GM19043 (cell line): Measurements from ENCODE around the gene C1orf174.

Experiments
- ATAC-seq: cut with Tn5 transposase; IDR thresholded peaks from one replicate; pipeline ENCODE4 v1.9.1; 2021; ENCODE audit warnings: low read depth; ENCODE audit not compliant: unreplicated experiment

Gene C1orf174

GRCh38 chr1:3879099-3879498 is 21.0 kb downstream of the C1orf174 start:
- ATAC-seq = no peak

DNA sequence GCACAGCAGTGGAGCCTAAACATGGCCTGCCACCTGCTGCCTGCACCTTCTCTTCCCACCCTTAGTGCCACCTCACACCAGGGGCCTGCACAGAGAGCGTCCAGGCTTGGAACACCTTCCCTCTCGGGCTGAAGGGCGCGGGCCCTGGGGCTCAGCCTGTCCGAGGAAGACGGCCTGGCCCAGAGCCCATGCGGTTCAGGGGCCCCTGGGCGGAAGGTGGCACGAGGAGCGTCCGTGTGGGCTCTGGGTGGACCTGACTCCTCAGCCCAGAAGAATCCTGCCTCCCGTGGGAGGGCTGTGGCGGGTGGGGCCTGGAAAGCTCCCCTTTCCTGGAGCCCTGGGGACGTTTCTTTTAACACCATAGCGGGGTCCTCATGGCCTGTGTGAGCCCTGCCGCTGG is 23.4 kb downstream of the C1orf174 start:
- no peak for ATAC-seq

GRCh38 chr1:3874736-3875135 is 25.3 kb downstream of the C1orf174 start:
- no peak for ATAC-seq

DNA sequence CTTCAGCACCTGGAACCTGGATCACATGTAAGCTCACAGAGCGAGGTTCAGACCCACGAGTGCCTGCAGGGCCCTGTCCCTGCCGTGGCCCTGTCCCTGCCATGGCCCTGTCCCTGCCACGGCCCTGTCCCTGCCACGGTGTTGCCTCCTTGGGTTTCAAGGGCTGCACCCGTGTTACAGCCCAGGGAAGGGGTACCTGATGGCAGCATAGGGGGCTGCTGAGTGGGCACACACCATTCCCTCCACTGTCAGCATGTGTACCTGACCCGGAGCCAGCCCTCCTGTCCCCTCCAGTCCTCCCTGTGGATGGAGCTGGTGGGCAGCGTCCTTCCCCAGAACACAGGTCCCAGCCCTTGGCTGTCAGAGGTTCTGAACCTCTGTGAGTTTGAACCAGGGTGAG is 27.5 kb downstream of the C1orf174 start:
- no peak for ATAC-seq

DNA sequence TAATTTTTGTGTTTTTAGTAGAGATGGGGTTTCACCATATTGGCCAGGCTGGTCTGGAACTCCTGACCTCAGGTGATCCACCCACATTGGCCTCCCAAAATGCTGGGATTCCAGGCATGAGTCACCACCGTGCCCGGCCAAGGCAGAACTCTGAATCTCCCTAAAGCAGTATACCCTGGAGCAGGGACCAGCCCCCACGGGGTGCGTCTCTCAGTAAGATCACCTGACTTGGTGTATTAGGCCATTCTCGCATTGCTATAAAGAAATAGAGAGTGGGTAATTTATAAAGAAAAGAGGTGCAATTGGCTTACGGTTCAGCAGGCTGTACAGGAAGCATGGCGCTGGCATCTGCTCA is 28.6 kb downstream of the C1orf174 start:
- no peak for ATAC-seq

- ATAC-seq = no peak
Observed at GRCh38 chr1:3869751-3870301, 30.2 kb downstream of the C1orf174 start.

GRCh38 chr1:3868464-3869006 is 31.5 kb downstream of the C1orf174 start:
- no peak for ATAC-seq

DNA sequence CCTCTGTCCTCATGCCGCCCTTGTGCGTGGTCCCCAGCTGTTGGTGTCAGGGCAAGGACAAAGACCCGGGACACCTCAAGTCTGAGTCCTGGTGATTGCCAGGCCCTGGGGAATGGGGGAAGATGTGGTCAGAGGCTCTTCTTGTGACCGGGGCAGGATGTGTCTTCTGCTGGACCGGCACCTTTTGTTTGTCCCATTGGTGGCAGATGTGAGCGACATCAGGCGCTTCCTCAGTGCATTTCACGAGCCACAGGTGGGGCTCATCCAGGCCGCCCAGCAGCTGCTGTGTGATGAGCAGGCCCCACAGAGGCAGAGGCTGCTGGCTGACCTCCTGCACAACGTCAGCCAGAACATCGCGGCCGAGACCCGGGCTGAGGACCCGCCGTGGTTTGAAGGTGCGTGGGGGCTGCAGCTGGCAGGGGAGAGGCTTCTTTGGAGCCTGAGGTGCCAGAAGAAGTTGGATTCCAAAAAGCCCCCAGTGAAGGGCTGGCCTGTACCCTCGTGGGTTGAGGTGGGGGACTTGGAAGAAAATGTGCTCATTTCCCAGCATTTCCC is 34.4 kb downstream of the C1orf174 start:
- ATAC-seq = no peak

DNA sequence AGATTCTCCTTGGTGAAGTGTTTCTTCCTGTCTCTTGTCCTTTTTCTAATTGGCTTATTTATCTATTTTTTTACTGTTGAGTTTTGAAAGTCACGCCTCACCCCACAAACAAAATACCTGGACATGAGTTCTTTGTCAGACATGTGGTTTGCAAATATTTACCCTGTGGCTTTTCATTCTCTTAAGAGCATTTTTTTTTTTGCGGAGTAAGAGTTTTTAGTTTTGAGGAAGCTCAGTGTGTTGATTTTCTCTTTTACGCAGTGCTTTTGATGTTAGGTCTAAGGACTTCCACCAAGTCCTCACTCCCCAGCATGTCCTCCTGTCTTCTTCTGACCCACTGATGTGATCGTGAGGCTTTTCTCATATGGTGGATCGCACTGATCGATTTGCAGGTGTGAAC is 35.2 kb downstream of the C1orf174 start:
- no peak for ATAC-seq

GRCh38 chr1:3863231-3863935 is 36.7 kb downstream of the C1orf174 start:
- no peak for ATAC-seq

DNA sequence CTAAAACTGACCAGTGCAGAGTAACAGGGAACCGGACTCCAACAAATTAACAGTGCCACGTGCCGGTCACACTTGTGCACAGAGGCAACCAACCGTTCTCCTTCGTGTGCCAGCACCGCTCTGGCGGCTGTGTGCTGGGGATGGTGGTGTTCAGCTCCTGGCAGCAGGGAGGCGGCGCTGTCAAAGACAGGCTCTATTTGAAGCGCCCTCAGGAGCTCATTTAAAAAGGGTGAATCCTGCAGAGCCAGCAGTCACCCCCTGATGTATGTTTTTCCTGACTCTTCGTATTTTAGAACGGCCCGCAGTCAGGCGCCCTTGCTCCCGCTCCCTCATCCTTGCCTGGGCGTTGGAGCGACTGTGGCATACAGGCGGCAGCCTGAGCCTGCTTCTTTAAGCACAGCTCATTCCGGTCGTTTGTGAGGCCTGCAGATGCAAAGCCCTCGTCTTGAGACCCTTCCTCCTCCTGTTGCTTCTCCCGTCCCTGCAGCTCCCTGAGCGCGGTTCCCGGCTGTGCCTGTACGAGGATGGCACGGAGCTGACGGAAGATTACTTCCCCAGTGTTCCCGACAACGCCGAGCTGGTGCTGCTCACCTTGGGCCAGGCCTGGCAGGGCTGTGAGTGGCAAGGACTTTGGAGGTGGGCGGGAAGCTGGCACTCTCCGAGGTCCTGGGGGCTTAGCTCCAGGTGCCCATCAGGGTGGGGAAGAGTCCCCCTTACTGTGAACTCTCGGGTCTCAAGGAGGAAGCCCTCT is 41.7 kb downstream of the C1orf174 start:
- ATAC-seq = no peak

GRCh38 chr1:3857791-3858129 is 42.3 kb downstream of the C1orf174 start:
- ATAC-seq = no peak

- peak; percentile 94 for ATAC-seq
Observed at GRCh38 chr1:3856923-3857790, 42.9 kb downstream of the C1orf174 start, which contains the start of the genes CEP104 and DFFB. Gene CEP104, minus strand, starts transcription at chr1:3857211. Its CDS starts 4,804 bp downstream, at chr1:3852407. Gene DFFB, plus strand, starts transcription at chr1:3857476. Its CDS starts 128 bp downstream, at chr1:3857604.

DNA sequence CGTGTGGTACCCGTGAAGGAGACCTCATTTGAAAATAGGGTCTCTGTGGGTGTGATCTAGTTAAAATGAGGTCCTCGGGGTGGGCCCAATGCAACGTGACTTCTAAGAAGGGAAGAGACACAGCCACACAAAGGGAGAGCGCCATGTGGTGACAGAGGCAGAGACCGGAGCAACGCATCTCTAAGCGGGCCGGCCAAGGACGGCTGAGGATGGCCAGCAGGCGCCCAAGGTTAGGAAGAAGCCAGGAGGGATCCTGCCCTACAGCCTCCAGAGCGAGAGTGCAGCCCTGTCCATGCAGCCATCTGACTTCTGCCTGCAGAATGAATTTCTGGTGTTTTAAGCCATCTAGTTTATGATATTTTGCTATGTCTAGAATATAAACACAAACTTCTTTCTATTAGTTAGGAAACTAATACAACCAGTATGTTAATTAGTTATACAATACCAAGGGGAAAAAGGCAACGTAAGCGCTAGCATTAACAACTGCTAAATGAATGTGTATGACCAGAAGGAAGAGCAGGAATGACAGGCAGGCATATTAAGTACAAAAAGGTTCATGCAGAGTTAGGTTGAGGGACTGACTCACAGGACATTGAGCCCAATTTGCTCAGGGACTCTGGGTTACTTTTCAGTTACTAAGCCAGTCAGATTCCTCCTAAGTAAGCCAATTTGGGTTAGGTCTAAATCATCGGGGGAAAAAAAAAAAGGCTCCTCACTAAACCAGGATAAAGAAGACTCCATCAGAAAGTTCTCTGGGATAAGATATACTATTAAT is 47.2 kb downstream of the C1orf174 start:
- no peak for ATAC-seq

- ATAC-seq = no peak
Observed at GRCh38 chr1:3852091-3852490, 48.0 kb downstream of the C1orf174 start.

- no peak for ATAC-seq
Observed at GRCh38 chr1:3851292-3851691, 48.8 kb downstream of the C1orf174 start.

GRCh38 chr1:3850857-3851256 is 49.2 kb downstream of the C1orf174 start:
- ATAC-seq = no peak

- no peak for ATAC-seq
Observed at GRCh38 chr1:3847081-3847480, 53.0 kb downstream of the C1orf174 start.

DNA sequence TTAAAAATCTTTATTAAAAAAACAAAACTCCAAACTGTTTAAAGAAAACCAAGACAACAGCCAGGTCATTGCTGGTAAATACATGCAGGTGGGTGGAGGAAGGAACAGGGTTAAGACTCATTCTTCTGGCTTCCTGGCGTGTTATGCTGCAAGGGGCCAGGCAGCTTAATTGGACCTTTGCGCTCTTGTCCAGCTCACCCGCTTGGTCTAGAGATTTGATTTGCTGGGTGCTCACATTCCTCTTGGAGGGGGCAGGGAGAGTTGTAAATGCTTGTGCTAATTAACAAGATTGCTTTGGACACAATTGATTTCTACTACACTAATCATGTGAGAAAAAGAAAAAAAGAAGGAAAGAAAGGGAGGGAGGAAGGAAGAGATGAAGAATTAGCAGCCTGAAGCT is 53.5 kb downstream of the C1orf174 start:
- ATAC-seq = no peak

GRCh38 chr1:3842912-3843311 is 57.2 kb downstream of the C1orf174 start:
- no peak for ATAC-seq
